Trophoblast cell (in vitro differentiated cells and primary cell): Measurements from ENCODE around the gene SPPL2C.

Experiments used
- DNase-seq, 2 donors: peaks; one replicate each; pipeline ENCODE4 v3.0.0-alpha.2; 2016
- H2AFZ ChIP-seq: 2 replicates; pipeline ENCODE4 v1.6.1; 2013; ENCODE audit warnings: low read length, moderate library complexity, mild to moderate bottlenecking; ENCODE audit not compliant: insufficient read depth, poor library complexity
- H2AK5ac ChIP-seq: 2 replicates; pipeline ENCODE4 v1.6.1; 2013; ENCODE audit warnings: mild to moderate bottlenecking, low read length
- H2BK120ac ChIP-seq: 2 replicates; pipeline ENCODE4 v1.6.1; 2013; ENCODE audit warnings: low read length, mild to moderate bottlenecking, moderate library complexity; ENCODE audit not compliant: insufficient read depth, poor library complexity
- H2BK12ac ChIP-seq: 2 replicates; pipeline ENCODE4 v1.6.1; 2013; ENCODE audit warnings: mild to moderate bottlenecking, low read length, moderate library complexity
- H2BK5ac ChIP-seq: 2 replicates; pipeline ENCODE4 v1.6.1; 2013; ENCODE audit warnings: low read length, low read depth, moderate library complexity, mild to moderate bottlenecking; ENCODE audit not compliant: poor library complexity
- H3K14ac ChIP-seq: 2 replicates; pipeline ENCODE4 v1.6.1; 2013; ENCODE audit warnings: mild to moderate bottlenecking, low read length
- H3K18ac ChIP-seq: 2 replicates; pipeline ENCODE4 v1.6.1; 2013; ENCODE audit warnings: mild to moderate bottlenecking, low read length
- H3K23ac ChIP-seq: 2 replicates; pipeline ENCODE4 v1.6.1; 2013; ENCODE audit warnings: low read length
- H3K27ac ChIP-seq: 2 replicates; pipeline ENCODE4 v1.5.1; 2013; ENCODE audit warnings: low read depth, mild to moderate bottlenecking, inconsistent platforms, low read length, moderate library complexity
- H3K27me3 ChIP-seq: 2 replicates; pipeline ENCODE4 v1.6.1; 2013; ENCODE audit warnings: inconsistent platforms, mild to moderate bottlenecking, low read length, moderate library complexity; ENCODE audit not compliant: insufficient read depth
- H3K36me3 ChIP-seq, 2 experiments: 1 replicate in 1 of 2; 2 replicates in 1 of 2; pipeline ENCODE4 v1.6.1; 2013; ENCODE audit warnings: low read length in 2 of 2, mild to moderate bottlenecking in 2 of 2, moderate library complexity in 1 of 2; ENCODE audit not compliant: insufficient read depth in 2 of 2, control insufficient read depth in 1 of 2
- H3K4ac ChIP-seq: 2 replicates; pipeline ENCODE4 v1.6.1; 2013; ENCODE audit warnings: low read depth, mild to moderate bottlenecking, low read length, moderate library complexity
- H3K4me1 ChIP-seq, 2 experiments: 1 replicate in 1 of 2; 2 replicates in 1 of 2; pipeline ENCODE4 v1.6.1; 2013; ENCODE audit warnings: low read length in 2 of 2, mild to moderate bottlenecking in 2 of 2, moderate library complexity in 1 of 2; ENCODE audit not compliant: insufficient read depth in 2 of 2, control insufficient read depth in 1 of 2
- H3K4me2 ChIP-seq: 2 replicates; pipeline ENCODE4 v1.6.1; 2013; ENCODE audit warnings: inconsistent platforms, mild to moderate bottlenecking, low read length, moderate library complexity
- H3K4me3 ChIP-seq: 2 replicates; pipeline ENCODE4 v1.5.1; 2013; ENCODE audit warnings: mild to moderate bottlenecking, low read depth, low read length, inconsistent platforms
- H3K79me1 ChIP-seq: one replicate; pipeline ENCODE4 v1.6.1; 2013; ENCODE audit warnings: low read length
- H3K79me2 ChIP-seq: 2 replicates; pipeline ENCODE4 v1.6.1; 2013; ENCODE audit warnings: low read length, mild to moderate bottlenecking; ENCODE audit not compliant: control insufficient read depth, insufficient read depth, poor library complexity
- H3K9ac ChIP-seq: 2 replicates; pipeline ENCODE4 v1.6.1; 2013; ENCODE audit warnings: mild to moderate bottlenecking, low read length
- H3K9me3 ChIP-seq: 2 replicates; pipeline ENCODE4 v1.6.1; 2013; ENCODE audit warnings: low read depth, mild to moderate bottlenecking, control low read depth, inconsistent platforms, low read length; ENCODE audit not compliant: insufficient read depth
- H4K12ac ChIP-seq: 2 replicates; pipeline ENCODE4 v1.6.1; 2013; ENCODE audit warnings: low read depth, mild to moderate bottlenecking, low read length, moderate library complexity
- H4K8ac ChIP-seq: 2 replicates; pipeline ENCODE4 v1.6.1; 2013; ENCODE audit warnings: low read depth, mild to moderate bottlenecking, low read length, moderate library complexity
- H4K91ac ChIP-seq: one replicate; pipeline ENCODE4 v1.6.1; 2013; ENCODE audit warnings: low read depth, mild to moderate bottlenecking, low read length, moderate library complexity
- WGBS: extraction: QIAGEN DNeasy Blood & Tissue Kit; methylation state at CpG from one replicate; pipeline ENCODE4 v1.1.7; 2013; ENCODE audit warnings: missing lambda C conversion rate; ENCODE audit not compliant: insufficient read length, insufficient coverage; ENCODE audit errors: extremely low coverage; 5-methylcytosine and 5-hydroxymethylcytosine counted together

Gene SPPL2C

DNA sequence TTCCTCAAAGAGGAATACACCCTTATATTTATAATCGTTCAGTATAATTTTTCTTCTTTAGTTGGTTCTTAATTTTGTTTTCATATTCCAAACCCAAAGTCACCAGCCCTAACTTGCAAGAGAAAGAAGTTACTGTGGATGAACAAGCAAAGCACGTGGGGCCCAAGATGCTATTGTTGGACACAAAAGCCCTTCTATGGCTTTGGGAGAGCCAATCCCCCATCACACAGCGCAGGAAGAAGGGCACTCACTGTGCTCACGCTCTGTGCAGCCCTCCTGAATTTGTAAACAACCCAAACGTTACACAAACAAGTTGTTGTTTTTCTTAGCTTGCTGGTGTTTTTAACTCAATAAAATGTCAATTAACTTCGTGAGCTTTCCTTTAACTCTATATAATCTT, 22.5 kb downstream of the SPPL2C start:
- Histone ChIP-seq H3K23ac (no peak overlapping the region), H4K8ac (no peak overlapping the region), H3K9me3 (no peaks in the 10 kb centered on the region), H3K27me3 (no peaks in the 10 kb centered on the region), H2BK12ac (no peak overlapping the region), H3K4me3 (no peak overlapping the region), H2BK120ac (no peak overlapping the region), H3K4me1 (peaks cover 3 to 4% of the 10 kb centered on the region in 2 experiments), H3K18ac (no peak overlapping the region), H3K27ac (no peak overlapping the region), H2AFZ (no peak overlapping the region), H2BK5ac (no peak overlapping the region), H3K4ac (no peak overlapping the region), H4K12ac (no peak overlapping the region), H3K14ac (no peak overlapping the region), H3K36me3 (no peaks in the 10 kb centered on the region), H4K91ac (no peak overlapping the region), H2AK5ac (no peak overlapping the region), H3K79me1 (no peaks in the 10 kb centered on the region), H3K4me2 (no peak overlapping the region), H3K9ac (no peak overlapping the region), H3K79me2 (no peaks in the 10 kb centered on the region)
- no CpG with 5 or more reads among the region's 6 CpGs for WGBS
- DNase-seq = no peak

DNA sequence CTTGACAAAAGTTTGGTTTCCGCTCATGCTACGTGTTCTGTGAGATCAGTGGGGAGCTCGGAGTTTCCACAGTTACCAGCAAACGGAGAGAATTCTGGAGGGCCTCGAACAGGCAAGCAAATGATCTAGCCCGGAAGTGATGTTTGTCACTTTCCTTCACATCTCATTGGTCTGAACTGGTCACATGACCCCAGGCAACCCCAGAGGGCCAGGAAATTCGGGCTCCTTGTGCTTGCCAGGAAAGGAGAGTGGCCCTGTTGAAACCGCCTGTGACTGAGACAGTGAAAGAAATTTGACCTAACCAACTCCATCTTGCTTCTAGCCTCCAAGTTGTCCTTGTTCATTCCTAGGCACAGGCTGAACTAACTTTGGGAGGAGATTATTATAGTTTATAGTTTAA, 23.0 kb downstream of the SPPL2C start:
- no peak overlapping the region for H2BK5ac ChIP-seq
- no peaks in the 10 kb centered on the region for H3K9me3 ChIP-seq
- H3K4me3 ChIP-seq = no peak overlapping the region
- H3K36me3 ChIP-seq = no peaks in the 10 kb centered on the region
- no peak overlapping the region for H3K4me2 ChIP-seq
- no peak overlapping the region for H3K9ac ChIP-seq
- H3K27me3 ChIP-seq = no peaks in the 10 kb centered on the region
- H3K79me1 ChIP-seq = no peaks in the 10 kb centered on the region
- no peaks in the 10 kb centered on the region for H3K79me2 ChIP-seq
- no peak overlapping the region for H3K4ac ChIP-seq
- no peak overlapping the region for H3K14ac ChIP-seq
- no peak overlapping the region for H2AK5ac ChIP-seq
- no peak overlapping the region for H3K27ac ChIP-seq
- no peak overlapping the region for H4K12ac ChIP-seq
- WGBS = no CpG with 5 or more reads among the region's 8 CpGs
- H3K23ac ChIP-seq = no peak overlapping the region
- H2AFZ ChIP-seq = no peak overlapping the region
- no peak overlapping the region for H4K91ac ChIP-seq
- no peak overlapping the region for H3K18ac ChIP-seq
- H4K8ac ChIP-seq = no peak overlapping the region
- no peak for DNase-seq
- no peak overlapping the region for H2BK120ac ChIP-seq
- H3K4me1 ChIP-seq = peaks cover 3 to 4% of the 10 kb centered on the region in 2 experiments
- no peak overlapping the region for H2BK12ac ChIP-seq

DNA sequence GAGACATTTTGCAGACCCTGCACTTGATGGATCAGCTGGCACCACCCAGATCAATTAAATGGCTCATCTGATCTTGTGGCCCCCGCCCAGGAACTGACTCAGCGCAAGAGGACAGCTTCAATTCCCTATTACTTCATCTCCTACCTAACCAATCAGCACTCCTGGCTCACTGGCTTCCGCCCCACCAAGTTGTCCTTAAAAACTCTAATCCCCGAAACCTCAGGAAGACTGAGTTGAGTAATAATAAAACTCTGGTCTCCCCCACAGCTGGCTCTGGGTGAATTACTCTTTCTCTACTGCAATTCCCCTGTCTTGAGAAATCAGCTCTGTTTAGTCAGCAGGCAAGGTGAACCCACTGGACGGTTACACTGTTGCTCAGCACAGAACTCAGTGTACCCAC, 23.6 kb downstream of the SPPL2C start:
- no peak overlapping the region for H3K4me2 ChIP-seq
- H3K79me1 ChIP-seq = no peaks in the 10 kb centered on the region
- peaks cover 3 to 4% of the 10 kb centered on the region in 2 experiments for H3K4me1 ChIP-seq
- no peak overlapping the region for H2BK120ac ChIP-seq
- no peak overlapping the region for H3K18ac ChIP-seq
- H2BK5ac ChIP-seq = no peak overlapping the region
- H2BK12ac ChIP-seq = no peak overlapping the region
- H3K36me3 ChIP-seq = no peaks in the 10 kb centered on the region
- no peaks in the 10 kb centered on the region for H3K79me2 ChIP-seq
- no peak overlapping the region for H2AFZ ChIP-seq
- no peak overlapping the region for H3K4me3 ChIP-seq
- H4K12ac ChIP-seq = no peak overlapping the region
- no peak overlapping the region for H3K23ac ChIP-seq
- no CpG with 5 or more reads among the region's 5 CpGs for WGBS
- no peak overlapping the region for H2AK5ac ChIP-seq
- no peak overlapping the region for H4K8ac ChIP-seq
- no peak for DNase-seq
- no peak overlapping the region for H3K9ac ChIP-seq
- H3K9me3 ChIP-seq = no peaks in the 10 kb centered on the region
- no peak overlapping the region for H4K91ac ChIP-seq
- H3K14ac ChIP-seq = no peak overlapping the region
- H3K27me3 ChIP-seq = no peaks in the 10 kb centered on the region
- no peak overlapping the region for H3K4ac ChIP-seq
- H3K27ac ChIP-seq = no peak overlapping the region

DNA sequence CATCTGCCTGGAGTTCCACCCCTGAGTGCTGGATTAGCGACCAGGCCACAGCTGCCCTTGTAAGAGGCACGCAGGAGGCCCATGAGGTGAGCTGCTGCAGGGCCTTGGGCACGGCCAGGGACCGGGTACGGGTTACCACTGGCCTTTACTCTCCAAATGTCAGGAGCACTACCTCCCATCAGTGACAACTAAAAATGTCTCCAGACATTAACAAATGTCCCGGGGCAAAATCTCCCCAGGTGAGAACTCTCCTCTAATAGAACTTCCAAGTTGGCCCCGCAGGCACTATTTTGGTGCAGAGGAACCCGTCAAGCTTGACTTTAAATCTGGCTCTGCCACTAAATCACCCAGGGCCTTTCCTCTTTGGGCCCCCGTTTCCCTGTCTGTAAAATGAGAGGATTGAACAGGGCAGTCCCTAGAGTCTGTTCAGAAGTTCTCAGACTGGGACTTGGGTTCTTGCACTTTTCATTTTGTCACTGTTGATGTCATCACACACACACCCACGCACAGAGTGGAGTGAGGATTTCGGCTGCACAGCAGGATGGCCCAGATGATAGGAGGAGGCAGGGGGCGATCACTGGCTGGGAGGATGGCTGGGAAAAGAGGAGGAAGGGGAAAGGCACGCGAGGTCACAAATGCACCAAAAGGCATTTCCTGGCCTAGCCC, 25.1 kb downstream of the SPPL2C start:
- Histone ChIP-seq H3K4me3 (no peak overlapping the region), H2AFZ (no peak overlapping the region), H3K4me1 (peaks cover 3 to 4% of the 10 kb centered on the region in 2 experiments), H2AK5ac (no peak overlapping the region), H2BK120ac (no peak overlapping the region), H3K4me2 (no peak overlapping the region), H3K9me3 (no peaks in the 10 kb centered on the region), H4K8ac (no peak overlapping the region), H4K12ac (no peak overlapping the region), H3K27ac (no peak overlapping the region), H3K36me3 (no peaks in the 10 kb centered on the region), H3K14ac (no peak overlapping the region), H3K9ac (no peak overlapping the region), H2BK5ac (no peak overlapping the region), H4K91ac (no peak overlapping the region), H3K4ac (no peak overlapping the region), H3K18ac (no peak overlapping the region), H3K79me1 (no peaks in the 10 kb centered on the region), H3K27me3 (no peaks in the 10 kb centered on the region), H3K23ac (no peak overlapping the region), H3K79me2 (no peaks in the 10 kb centered on the region), H2BK12ac (no peak overlapping the region)
- DNase-seq = peak in 1 of 2 donors; percentile 52
- no CpG with 5 or more reads among the region's 14 CpGs for WGBS
